ENCODE data around the gene SPRY1.

Gene SPRY1

GRCh38 chr4:123386609-123387008, 10.0 kb upstream of the SPRY1 start:
- no peak for TF ChIP-seq CTCF (IDR thresholded peaks at IDR 0.05; ENCODE audit: low read depth, low read length)
- peak; percentile 19 for DNase-seq (ENCODE audit: low read depth, low spot score)
- in situ Hi-C loops (cut with HindIII; ENCODE audit: low sequenced_read_pairs) = no loop called here
- H3K4me3 ChIP-seq (ENCODE audit: low read depth, low read length) = no peak overlapping the region

- peak; percentile 42 for DNase-seq (ENCODE audit: low read depth, low spot score)
- peak; percentile 44 for TF ChIP-seq CTCF (IDR thresholded peaks at IDR 0.05; ENCODE audit: low read depth, low read length)
- H3K4me3 ChIP-seq (ENCODE audit: low read depth, low read length) = no peak overlapping the region
- in situ Hi-C loops (cut with HindIII; ENCODE audit: low sequenced_read_pairs) = no loop called here
These were observed 5.6 kb upstream of the SPRY1 start for GRCh38 chr4:123390846-123391456.

DNA sequence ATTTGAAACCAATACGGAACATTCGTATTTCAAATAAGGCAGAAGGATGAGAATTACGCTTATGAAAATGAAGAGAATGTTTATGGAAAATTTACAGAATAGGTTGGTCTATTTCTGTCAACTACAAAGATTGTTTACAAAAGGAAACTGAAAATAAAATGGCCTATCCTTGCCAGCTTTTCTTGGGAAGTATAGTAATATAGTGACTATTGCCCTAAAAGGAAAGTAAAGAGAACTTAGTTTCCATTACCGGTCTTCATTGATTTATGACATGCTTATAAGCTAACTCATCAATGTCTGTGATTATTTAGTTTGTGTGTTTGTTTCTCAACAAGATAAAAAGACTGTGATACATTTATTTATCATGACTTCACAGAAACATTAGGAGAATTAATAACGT, 2.9 kb upstream of the SPRY1 start:
- no peak overlapping the region for H3K4me3 ChIP-seq (ENCODE audit: low read depth, low read length)
- in situ Hi-C loops (cut with HindIII; ENCODE audit: low sequenced_read_pairs) = no loop called here
- no peak for DNase-seq (ENCODE audit: low read depth, low spot score)
- TF ChIP-seq CTCF (IDR thresholded peaks at IDR 0.05; ENCODE audit: low read depth, low read length) = no peak

DNA sequence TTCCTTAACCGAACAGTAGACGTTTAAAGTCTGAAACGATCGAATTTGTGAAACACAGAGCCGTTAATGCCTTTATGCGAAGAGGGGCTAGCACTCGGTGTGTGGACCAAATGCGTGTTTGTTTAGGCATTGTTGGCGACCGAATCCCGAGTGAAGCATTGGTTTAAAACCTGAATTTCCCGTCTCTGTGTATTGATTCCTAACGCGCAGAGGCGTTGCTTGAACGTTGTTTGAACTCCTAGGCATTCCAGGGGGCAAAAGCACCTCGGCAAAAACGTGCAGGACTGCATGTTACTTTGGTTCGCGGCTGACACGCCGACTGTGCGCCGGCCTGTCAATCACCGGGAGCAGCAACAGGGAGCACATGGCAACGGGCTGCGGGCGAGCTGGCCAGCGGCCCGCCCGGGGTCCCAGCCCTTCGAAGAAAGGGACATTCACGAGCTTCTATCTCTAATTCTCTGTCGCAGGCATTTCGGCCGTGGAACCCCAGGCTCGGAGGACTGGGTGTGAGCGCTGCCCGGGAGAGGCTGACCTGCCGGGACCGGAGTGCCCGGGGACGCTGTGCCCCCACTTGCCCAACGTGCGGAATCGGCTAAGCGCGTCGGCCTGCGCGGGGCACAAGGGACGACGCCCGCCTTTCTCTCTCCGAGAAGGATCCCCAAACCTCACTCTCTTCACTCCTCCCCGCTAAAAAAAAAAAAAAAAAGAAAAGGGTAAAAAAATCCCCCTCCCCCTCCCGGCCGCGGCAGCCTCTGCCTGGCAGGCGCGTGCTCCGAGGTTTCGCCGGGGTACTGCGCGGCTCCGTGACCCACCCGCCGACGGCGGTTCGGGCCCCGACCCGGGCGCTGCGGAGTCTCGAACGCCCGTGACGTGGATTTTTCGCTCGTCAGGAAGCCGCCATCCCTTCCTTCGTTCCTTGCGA, 810 bp downstream of the SPRY1 start:
- no peak for TF ChIP-seq CTCF (IDR thresholded peaks at IDR 0.05; ENCODE audit: low read depth, low read length)
- in situ Hi-C loops (cut with HindIII; ENCODE audit: low sequenced_read_pairs) = no loop called here
- H3K4me3 ChIP-seq (ENCODE audit: low read depth, low read length) = peak overlapping the region; percentile 58
- no peak for DNase-seq (ENCODE audit: low read depth, low spot score)

- peak; percentile 64 for DNase-seq (ENCODE audit: low read depth, low spot score)
- in situ Hi-C loops (cut with HindIII; ENCODE audit: low sequenced_read_pairs) = no loop called here
- H3K4me3 ChIP-seq (ENCODE audit: low read depth, low read length) = peak overlapping the region; percentile 58
- peak; percentile 45 for TF ChIP-seq CTCF (IDR thresholded peaks at IDR 0.05; ENCODE audit: low read depth, low read length)
These were observed 1.7 kb downstream of the SPRY1 start for GRCh38 chr4:123398066-123398852.

DNA sequence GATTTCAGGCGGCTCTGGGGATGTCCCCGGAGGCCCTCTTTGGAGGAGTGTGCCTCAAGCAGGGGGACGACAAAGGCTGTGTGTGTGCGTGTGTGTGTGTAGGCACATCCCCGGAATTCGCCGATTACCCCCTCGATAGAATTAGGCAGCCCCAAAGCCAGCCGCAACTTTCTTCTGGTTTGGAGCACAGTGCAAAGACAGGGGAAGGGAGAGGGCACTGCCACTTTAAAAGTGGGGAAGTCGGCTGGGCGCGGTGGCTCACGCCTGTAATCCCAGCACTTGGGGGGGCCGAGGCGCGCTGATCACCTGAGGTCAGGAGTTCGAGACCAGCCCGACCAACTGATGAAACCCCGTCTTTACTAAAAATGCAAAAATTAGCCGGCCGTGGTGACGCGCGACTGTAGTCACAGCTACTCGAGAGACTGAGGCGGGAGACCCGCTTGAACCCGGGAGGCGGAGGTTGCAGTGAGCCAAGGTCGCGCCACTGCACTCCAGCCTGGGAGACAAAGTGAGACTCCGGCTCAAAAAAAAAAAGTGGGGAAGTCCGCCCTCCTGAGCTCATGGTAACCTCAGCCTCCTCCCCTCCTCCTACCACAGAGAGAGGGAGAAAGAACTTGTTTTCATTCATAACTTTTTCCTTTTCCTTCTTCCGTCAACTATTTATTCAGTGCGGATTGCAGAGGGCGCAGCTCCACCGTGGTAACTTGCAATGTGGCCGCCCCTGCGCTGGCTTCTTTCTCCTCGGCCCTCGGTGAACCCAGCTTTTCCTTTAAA, 2.4 kb downstream of the SPRY1 start:
- peak; percentile 26 for TF ChIP-seq CTCF (IDR thresholded peaks at IDR 0.05; ENCODE audit: low read depth, low read length)
- in situ Hi-C loops (cut with HindIII; ENCODE audit: low sequenced_read_pairs) = no loop called here
- DNase-seq (ENCODE audit: low read depth, low spot score) = peak; percentile 78
- H3K4me3 ChIP-seq (ENCODE audit: low read depth, low read length) = peak overlapping the region; percentile 58

Measured in astrocyte of the spinal cord (primary cell).